Thyroid gland (tissue), 4 donors: Measurements from ENCODE around the gene SUPT7L.

Source experiments
- POLR2A ChIP-seq, 2 donors: fragments of 450-650 bp; IDR thresholded peaks; one replicate each; pipeline ENCODE4 v1.6.1; 2017; ENCODE audit warnings: antibody characterized with exemption in 2 of 2, mild to moderate bottlenecking in 2 of 2, moderate library complexity in 1 of 2
- TF ChIP-seq, protein P1 (sequence below), 6 experiments: fragments of 200-600 bp in 3 of 6; fragments of 450-650 bp in 3 of 6; sonication (generic) in 3 of 6; IDR thresholded peaks; one replicate each; pipeline ENCODE4 v1.5.1; 2016 to 2019; ENCODE audit warnings: antibody characterized with exemption in 6 of 6, mild to moderate bottlenecking in 2 of 6, inconsistent platforms in 1 of 6, moderate library complexity in 1 of 6

DNA sequence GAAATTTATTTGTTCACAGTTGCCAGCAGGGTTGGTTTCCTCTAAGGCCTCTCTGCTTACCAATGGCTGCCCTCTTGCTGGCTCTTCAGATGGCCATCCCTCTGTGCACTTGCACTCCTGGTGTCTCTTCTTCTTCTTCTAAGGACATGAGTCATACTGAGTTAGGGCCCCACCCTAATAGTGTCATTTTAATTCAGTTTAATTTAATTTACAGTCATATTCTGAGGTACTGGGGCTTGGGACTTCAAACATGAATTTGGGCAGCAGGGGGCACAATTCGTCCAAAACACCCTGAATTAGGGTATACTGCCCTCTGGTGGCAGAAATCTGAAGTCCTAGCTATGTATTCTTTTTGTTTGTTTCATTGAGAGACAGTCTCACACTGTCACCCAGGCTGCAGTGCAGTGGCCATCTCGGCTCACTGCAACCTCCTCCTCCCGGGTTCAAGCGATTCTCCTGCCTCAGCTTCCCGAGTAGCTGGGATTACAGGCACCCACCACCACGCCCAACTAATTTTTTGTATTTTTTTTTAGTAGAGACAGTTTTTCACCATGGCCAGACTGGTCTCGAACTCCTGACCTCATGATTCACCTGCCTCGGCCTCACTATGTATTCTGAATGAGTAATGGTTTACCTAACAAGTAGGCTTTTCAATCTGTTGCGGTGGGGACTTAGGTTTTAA, 20.1 kb upstream of the SUPT7L start:
- TF ChIP-seq, protein P1, sequence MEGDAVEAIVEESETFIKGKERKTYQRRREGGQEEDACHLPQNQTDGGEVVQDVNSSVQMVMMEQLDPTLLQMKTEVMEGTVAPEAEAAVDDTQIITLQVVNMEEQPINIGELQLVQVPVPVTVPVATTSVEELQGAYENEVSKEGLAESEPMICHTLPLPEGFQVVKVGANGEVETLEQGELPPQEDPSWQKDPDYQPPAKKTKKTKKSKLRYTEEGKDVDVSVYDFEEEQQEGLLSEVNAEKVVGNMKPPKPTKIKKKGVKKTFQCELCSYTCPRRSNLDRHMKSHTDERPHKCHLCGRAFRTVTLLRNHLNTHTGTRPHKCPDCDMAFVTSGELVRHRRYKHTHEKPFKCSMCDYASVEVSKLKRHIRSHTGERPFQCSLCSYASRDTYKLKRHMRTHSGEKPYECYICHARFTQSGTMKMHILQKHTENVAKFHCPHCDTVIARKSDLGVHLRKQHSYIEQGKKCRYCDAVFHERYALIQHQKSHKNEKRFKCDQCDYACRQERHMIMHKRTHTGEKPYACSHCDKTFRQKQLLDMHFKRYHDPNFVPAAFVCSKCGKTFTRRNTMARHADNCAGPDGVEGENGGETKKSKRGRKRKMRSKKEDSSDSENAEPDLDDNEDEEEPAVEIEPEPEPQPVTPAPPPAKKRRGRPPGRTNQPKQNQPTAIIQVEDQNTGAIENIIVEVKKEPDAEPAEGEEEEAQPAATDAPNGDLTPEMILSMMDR (IDR thresholded peaks at IDR 0.05) = peak in 5 of 6 experiments; percentile 96 to 99 (median 97)
- TF ChIP-seq POLR2A (IDR thresholded peaks at IDR 0.05) = no peak
